GM12801 (cell line): ENCODE data around the gene CADM1.

Source experiments
- CTCF ChIP-seq: IDR thresholded peaks from one replicate; pipeline ENCODE4 v1.5.1; 2011; ENCODE audit warnings: control low read depth; ENCODE audit not compliant: insufficient read length; ENCODE audit errors: extremely low read depth

The CADM1 gene

GRCh38 chr11:115524572-115524971 lies 20.4 kb upstream of the CADM1 start:
- no peak for TF ChIP-seq CTCF

DNA sequence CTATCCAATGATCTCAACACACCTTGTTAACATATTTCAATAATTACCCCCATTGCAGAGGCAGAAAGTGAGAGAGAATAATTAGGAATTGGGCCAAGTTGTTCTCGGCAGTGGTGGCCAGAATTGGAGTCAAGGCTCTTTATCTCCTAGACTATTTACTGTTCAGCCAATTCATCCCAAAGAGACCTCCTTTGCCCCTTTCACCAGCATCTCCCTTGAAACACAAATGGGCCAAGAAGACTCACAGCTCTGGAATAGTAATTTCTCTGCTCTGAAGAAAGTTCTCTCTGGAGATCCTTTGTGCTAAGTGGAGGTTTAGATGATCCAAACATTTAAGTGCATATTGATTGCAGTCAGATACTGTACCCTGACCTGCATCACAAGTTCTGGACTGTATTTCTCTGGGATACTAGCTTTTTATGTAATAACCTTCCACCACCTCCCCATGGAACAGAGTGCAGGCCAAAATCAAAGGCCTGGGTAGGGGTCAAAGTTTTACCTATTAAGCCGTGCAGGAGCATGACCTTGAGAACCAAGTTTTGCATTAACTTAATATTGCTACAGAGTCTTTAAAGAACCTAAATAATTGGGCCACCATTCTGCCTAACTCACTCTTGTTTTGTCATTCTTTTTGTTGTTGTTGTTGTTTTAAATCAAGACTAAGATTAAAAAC lies 19.6 kb upstream of the CADM1 start:
- TF ChIP-seq CTCF, result no peak

- no peak for TF ChIP-seq CTCF
These were observed 18.1 kb upstream of the CADM1 start for GRCh38 chr11:115522302-115522701.

GRCh38 chr11:115521825-115522224 lies 17.6 kb upstream of the CADM1 start:
- TF ChIP-seq CTCF, result no peak

GRCh38 chr11:115518983-115519628 lies 14.9 kb upstream of the CADM1 start:
- TF ChIP-seq CTCF, result no peak

DNA sequence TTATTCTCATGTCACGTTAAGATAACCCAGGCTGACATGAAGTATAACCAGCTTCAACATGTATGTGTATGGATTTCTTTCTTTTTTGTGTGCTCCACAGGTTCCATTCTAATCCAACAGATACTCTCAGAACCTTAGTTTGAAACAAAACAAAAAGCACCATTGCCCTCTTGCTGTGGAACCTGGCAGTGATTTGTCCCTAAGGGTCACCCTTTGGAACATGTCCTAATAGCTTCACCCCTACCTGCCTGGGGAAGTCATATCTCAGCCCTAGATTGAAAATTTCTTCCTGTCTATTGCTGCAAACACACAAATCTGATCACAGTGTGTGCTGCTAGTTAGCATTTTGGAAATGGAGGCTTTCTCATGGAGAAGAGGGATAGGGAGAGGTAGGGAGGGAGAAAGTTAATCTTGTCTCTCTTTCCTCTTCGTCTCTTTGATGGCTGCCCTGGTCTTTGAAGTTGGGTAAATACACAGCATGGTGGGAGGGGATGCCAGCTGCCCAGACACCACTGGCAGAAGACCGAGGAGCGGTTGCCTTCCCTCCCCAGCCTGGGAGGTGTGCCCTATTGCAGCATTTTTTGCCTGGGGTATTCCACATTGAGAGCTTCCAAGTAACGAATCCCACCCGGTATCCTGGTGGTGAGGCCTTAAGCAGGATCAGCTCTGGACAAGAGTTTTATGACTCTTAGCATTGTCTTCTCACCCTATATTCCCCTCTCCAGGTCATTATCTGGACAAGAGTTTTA lies 11.6 kb upstream of the CADM1 start:
- TF ChIP-seq CTCF, result no peak

DNA sequence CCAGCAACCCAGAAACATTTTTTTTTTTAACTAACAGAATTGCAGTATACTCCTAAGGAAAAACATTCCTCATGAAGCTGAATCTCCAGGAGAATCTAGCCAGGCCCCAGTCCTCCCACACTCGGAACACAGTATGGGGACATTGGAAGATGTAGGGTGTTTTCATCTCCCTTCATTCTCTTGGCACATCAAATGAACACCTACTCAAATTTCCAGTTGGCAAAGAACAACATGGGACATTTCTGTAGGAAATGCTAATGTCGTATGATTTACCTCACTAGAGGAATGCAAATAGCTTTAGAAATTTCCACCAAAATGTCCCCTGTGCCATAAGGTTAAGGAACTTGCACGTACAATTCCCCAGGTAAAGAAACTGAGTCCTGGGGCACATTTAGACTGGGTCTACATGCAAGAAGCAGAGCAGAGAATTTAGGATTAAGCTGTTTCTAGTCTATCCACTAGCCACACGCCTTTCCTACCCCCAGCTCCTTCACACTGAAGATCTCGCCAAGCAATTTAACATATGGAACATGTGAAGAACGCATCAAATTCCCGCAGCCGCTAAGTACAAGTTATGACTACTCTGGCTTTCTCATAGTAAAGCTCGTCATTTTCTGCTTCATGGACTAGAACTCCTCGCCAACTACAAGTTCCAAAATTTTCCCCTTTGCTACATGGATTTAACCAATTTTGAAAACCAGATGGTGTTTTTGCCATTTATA lies 2.9 kb upstream of the CADM1 start:
- no peak for TF ChIP-seq CTCF
